ENCODE data around the gene POFUT1.
A peak's percentile ranks its signal among the peaks of the same experiment; 100 is the strongest.

The POFUT1 gene

GRCh38 chr20:32232326-32232886 is 24.7 kb downstream of the POFUT1 start:
- Histone ChIP-seq H3K9ac (ENCODE audit: low read depth, low read length) (no peak overlapping the region), H3K9me3 (ENCODE audit: control insufficient read depth, insufficient read depth, low read length) (no peaks in the 10 kb centered on the region), H3K36me3 (ENCODE audit: control insufficient read depth, insufficient read depth, low read length) (peaks cover 36% of the 10 kb centered on the region), H3K4me1 (ENCODE audit: control insufficient read depth, insufficient read depth, low read length) (no peaks in the 10 kb centered on the region), H3K4me3 (ENCODE audit: low read depth, low read length) (no peak overlapping the region), H3K27me3 (ENCODE audit: control insufficient read depth, insufficient read depth, low read length) (no peaks in the 10 kb centered on the region)

GRCh38 chr20:32233286-32233685 is 25.6 kb downstream of the POFUT1 start:
- Histone ChIP-seq H3K4me1 (ENCODE audit: control insufficient read depth, insufficient read depth, low read length) (no peaks in the 10 kb centered on the region), H3K4me3 (ENCODE audit: low read depth, low read length) (no peak overlapping the region), H3K27me3 (ENCODE audit: control insufficient read depth, insufficient read depth, low read length) (no peaks in the 10 kb centered on the region), H3K9ac (ENCODE audit: low read depth, low read length) (no peak overlapping the region), H3K9me3 (ENCODE audit: control insufficient read depth, insufficient read depth, low read length) (no peaks in the 10 kb centered on the region), H3K36me3 (ENCODE audit: control insufficient read depth, insufficient read depth, low read length) (peaks cover 32% of the 10 kb centered on the region)

- H3K9ac ChIP-seq (ENCODE audit: low read depth, low read length): no peak overlapping the region
- no peaks in the 10 kb centered on the region for H3K27me3 ChIP-seq (ENCODE audit: control insufficient read depth, insufficient read depth, low read length)
- H3K4me1 ChIP-seq (ENCODE audit: control insufficient read depth, insufficient read depth, low read length): peaks cover 4% of the 10 kb centered on the region
- H3K9me3 ChIP-seq (ENCODE audit: control insufficient read depth, insufficient read depth, low read length): no peaks in the 10 kb centered on the region
- H3K36me3 ChIP-seq (ENCODE audit: control insufficient read depth, insufficient read depth, low read length): peaks cover 29% of the 10 kb centered on the region
- no peak overlapping the region for H3K4me3 ChIP-seq (ENCODE audit: low read depth, low read length)
Observed at GRCh38 chr20:32234135-32234808, 26.6 kb downstream of the POFUT1 start.

DNA sequence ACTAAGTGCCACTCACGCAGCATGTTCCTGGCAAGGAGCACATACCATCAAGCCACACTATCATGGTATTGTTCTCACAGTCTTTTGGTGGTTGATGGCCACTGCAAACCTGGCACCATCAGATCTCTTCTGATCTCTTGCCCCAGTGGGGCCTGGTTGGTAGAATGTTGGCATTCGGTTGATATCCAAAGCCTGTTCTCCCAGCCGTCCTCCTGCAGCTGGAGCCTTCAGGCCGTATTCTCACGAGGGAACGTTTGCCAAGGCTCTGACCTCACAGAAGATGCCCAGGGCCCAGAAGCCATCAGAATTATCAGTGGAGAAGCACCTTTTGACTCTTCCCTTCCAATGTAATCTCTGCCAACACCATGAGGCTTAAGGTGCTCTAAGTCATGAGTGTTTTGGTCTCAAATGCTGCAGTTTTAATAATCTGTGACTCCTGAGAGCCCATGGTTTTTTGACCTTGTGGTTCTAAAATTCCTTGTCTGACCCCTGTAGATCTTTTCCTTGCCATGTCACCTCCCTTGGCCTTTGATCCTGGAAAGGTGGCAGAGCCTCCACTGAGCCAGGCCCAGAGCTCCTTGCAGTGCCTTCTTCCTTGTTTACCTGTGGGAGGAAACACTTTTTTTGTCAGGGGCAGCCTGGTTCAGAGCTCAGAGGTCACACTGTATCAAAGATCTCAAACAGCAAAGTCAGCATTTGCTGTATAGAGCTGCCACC is 27.8 kb downstream of the POFUT1 start:
- Histone ChIP-seq H3K36me3 (ENCODE audit: control insufficient read depth, insufficient read depth, low read length) (peaks cover 29% of the 10 kb centered on the region), H3K4me3 (ENCODE audit: low read depth, low read length) (no peak overlapping the region), H3K4me1 (ENCODE audit: control insufficient read depth, insufficient read depth, low read length) (peaks cover 11% of the 10 kb centered on the region), H3K9ac (ENCODE audit: low read depth, low read length) (no peak overlapping the region), H3K27me3 (ENCODE audit: control insufficient read depth, insufficient read depth, low read length) (no peaks in the 10 kb centered on the region), H3K9me3 (ENCODE audit: control insufficient read depth, insufficient read depth, low read length) (no peaks in the 10 kb centered on the region)

DNA sequence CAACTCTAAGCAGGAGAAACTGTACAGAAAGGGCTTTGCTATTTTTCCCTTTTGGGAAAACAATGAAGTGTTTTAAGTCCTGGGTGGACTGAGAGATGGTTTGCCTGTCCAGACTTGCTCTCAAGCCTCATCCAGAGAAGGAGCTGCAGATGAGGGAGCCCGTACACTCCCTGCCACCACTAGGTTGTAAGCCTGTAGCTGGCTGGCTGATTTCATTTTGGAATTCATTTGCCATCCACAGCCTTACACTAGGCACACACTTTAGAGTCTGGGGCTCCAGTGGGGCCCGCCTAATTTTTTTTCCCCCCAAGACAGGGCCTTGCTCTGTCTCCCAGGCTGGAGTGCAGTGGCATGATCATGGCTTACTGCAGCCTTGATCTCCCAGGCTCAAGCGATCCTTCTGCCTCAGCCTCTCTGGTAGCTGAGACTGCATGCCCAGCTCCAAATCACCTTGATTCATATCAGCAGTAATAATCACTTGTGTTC is 28.4 kb downstream of the POFUT1 start:
- peaks cover 25% of the 10 kb centered on the region for H3K36me3 ChIP-seq (ENCODE audit: control insufficient read depth, insufficient read depth, low read length)

GRCh38 chr20:32236819-32237218 is 29.1 kb downstream of the POFUT1 start:
- Histone ChIP-seq H3K9ac (ENCODE audit: low read depth, low read length) (no peak overlapping the region), H3K27me3 (ENCODE audit: control insufficient read depth, insufficient read depth, low read length) (no peaks in the 10 kb centered on the region), H3K4me1 (ENCODE audit: control insufficient read depth, insufficient read depth, low read length) (peaks cover 11% of the 10 kb centered on the region), H3K36me3 (ENCODE audit: control insufficient read depth, insufficient read depth, low read length) (peaks cover 24% of the 10 kb centered on the region), H3K9me3 (ENCODE audit: control insufficient read depth, insufficient read depth, low read length) (no peaks in the 10 kb centered on the region), H3K4me3 (ENCODE audit: low read depth, low read length) (no peak overlapping the region)

More for the DNA sequence above, 28.4 kb downstream of the POFUT1 start:
- Histone ChIP-seq H3K27me3 (ENCODE audit: control insufficient read depth, insufficient read depth, low read length) (no peaks in the 10 kb centered on the region), H3K4me3 (ENCODE audit: low read depth, low read length) (no peak overlapping the region), H3K9me3 (ENCODE audit: control insufficient read depth, insufficient read depth, low read length) (no peaks in the 10 kb centered on the region), H3K9ac (ENCODE audit: low read depth, low read length) (no peak overlapping the region), H3K4me1 (ENCODE audit: control insufficient read depth, insufficient read depth, low read length) (peaks cover 11% of the 10 kb centered on the region)

- no peak overlapping the region for H3K4me3 ChIP-seq (ENCODE audit: low read depth, low read length)
- no peaks in the 10 kb centered on the region for H3K27me3 ChIP-seq (ENCODE audit: control insufficient read depth, insufficient read depth, low read length)
- peaks cover 24% of the 10 kb centered on the region for H3K36me3 ChIP-seq (ENCODE audit: control insufficient read depth, insufficient read depth, low read length)
- H3K9ac ChIP-seq (ENCODE audit: low read depth, low read length): no peak overlapping the region
- peaks cover 11% of the 10 kb centered on the region for H3K4me1 ChIP-seq (ENCODE audit: control insufficient read depth, insufficient read depth, low read length)
- no peaks in the 10 kb centered on the region for H3K9me3 ChIP-seq (ENCODE audit: control insufficient read depth, insufficient read depth, low read length)
Observed at GRCh38 chr20:32237419-32237818, 29.7 kb downstream of the POFUT1 start.

DNA sequence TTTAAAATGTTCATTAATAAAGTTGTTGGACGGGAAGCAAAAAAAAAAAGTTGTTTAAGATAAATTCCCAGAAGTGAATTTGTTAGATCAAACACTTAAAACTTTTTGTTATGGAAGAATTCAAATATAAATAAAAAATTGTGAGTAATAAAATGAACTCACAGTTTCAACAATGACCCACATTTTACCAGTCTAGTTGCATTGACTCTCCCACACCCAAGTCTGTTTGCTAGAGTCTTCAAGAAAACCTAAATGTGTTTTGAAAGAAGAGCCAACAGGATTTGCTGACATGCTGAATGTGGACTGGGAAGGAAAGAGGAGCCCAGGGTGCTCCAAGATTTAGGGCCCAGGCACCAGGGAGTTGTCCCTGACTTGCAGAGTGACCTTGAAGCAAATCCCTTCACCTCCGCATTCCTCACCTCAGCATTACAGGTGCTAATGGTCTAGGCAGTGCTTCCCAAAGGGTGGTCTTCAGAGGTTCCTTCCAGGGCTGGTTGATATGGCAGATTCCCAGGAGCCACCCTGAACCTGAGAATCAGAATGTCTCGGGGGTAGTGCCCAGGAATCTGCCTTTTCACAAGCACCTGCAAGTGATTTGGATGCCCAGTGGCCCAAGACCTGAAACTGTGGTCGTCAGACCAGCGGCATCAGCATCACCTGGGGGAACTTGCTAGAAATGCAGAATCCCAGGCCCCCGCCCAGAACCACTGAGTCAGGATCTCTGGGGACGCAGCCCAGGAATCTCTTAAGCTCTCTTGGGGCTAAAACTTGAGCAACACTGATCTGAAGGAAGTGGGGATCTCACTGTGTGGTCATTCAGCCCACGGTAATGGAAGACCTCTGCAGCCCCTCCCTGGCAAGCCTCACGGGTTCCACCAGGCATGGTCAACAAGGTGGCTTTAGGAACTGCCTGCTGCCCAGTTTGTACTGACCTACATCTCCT is 31.1 kb downstream of the POFUT1 start:
- Histone ChIP-seq H3K27me3 (ENCODE audit: control insufficient read depth, insufficient read depth, low read length) (no peaks in the 10 kb centered on the region), H3K9me3 (ENCODE audit: control insufficient read depth, insufficient read depth, low read length) (no peaks in the 10 kb centered on the region), H3K36me3 (ENCODE audit: control insufficient read depth, insufficient read depth, low read length) (peaks cover 13% of the 10 kb centered on the region), H3K4me1 (ENCODE audit: control insufficient read depth, insufficient read depth, low read length) (peaks cover 11% of the 10 kb centered on the region), H3K9ac (ENCODE audit: low read depth, low read length) (no peak overlapping the region), H3K4me3 (ENCODE audit: low read depth, low read length) (no peak overlapping the region)

GRCh38 chr20:32240205-32240604 is 32.5 kb downstream of the POFUT1 start:
- H3K4me1 ChIP-seq (ENCODE audit: control insufficient read depth, insufficient read depth, low read length): peaks cover 11% of the 10 kb centered on the region
- peak overlapping the region; percentile 16 for H3K9ac ChIP-seq (ENCODE audit: low read depth, low read length)
- no peak overlapping the region for H3K4me3 ChIP-seq (ENCODE audit: low read depth, low read length)
- H3K27me3 ChIP-seq (ENCODE audit: control insufficient read depth, insufficient read depth, low read length): no peaks in the 10 kb centered on the region
- no peaks in the 10 kb centered on the region for H3K9me3 ChIP-seq (ENCODE audit: control insufficient read depth, insufficient read depth, low read length)
- H3K36me3 ChIP-seq (ENCODE audit: control insufficient read depth, insufficient read depth, low read length): peaks cover 4% of the 10 kb centered on the region

DNA sequence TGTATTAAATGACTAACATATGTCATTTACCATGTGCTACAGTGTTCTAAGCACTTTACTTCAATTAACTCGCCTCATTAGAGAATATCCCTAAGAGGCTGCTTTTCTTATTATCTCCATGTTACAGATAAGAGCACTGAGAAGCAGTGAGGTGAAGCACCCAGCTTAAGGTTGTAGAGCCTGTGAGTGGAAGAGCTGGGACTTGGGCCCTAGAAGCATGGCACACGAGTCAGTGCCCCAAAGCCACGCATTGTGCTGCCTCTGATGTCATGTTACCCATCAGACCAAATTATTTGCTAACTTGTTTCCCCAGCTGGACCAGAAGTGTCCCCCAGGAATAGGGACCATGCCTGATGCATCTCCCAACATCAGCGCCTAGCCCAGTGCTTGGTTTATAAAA is 34.1 kb downstream of the POFUT1 start:
- H3K4me3 ChIP-seq (ENCODE audit: low read depth, low read length): no peak overlapping the region
- peaks cover 3% of the 10 kb centered on the region for H3K36me3 ChIP-seq (ENCODE audit: control insufficient read depth, insufficient read depth, low read length)
- H3K27me3 ChIP-seq (ENCODE audit: control insufficient read depth, insufficient read depth, low read length): no peaks in the 10 kb centered on the region
- peaks cover 11% of the 10 kb centered on the region for H3K4me1 ChIP-seq (ENCODE audit: control insufficient read depth, insufficient read depth, low read length)
- H3K9ac ChIP-seq (ENCODE audit: low read depth, low read length): no peak overlapping the region
- no peaks in the 10 kb centered on the region for H3K9me3 ChIP-seq (ENCODE audit: control insufficient read depth, insufficient read depth, low read length)

DNA sequence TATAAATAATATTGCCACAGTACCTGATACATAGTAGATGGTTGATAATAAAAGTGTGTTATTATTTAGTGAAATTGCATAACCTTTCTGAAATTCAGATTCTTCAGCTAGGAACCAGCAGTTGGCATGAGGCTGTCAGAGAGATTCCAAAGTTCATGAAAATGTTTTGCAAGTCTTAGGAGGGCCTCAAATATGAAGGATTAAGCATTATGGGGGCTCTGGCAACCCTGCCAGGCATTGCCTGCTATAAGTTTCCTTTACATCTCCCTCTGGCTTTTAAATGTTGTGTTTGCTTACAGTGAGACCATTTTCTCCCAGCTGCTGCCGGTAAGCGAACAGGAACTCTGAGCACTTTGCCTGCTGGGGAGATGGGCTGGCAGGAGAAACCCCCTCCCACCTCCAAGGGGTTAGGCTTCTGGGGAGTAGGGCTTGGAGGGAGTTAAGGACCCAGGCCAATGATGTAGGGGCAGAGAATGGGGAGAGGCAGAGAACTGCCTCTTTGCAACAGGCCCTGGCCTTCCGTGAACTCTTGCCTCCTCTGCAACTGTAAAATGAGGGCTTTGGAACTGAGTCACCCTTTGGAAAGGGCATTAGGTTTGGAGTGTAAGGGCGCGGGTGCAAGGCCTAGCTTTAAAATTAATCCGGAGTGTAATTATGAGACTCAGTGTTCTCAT is 36.6 kb downstream of the POFUT1 start:
- Histone ChIP-seq H3K4me1 (ENCODE audit: control insufficient read depth, insufficient read depth, low read length) (peaks cover 7% of the 10 kb centered on the region), H3K9me3 (ENCODE audit: control insufficient read depth, insufficient read depth, low read length) (no peaks in the 10 kb centered on the region), H3K36me3 (ENCODE audit: control insufficient read depth, insufficient read depth, low read length) (no peaks in the 10 kb centered on the region)

More for the DNA sequence above, 36.6 kb downstream of the POFUT1 start:
- H3K9ac ChIP-seq (ENCODE audit: low read depth, low read length): no peak overlapping the region
- no peaks in the 10 kb centered on the region for H3K27me3 ChIP-seq (ENCODE audit: control insufficient read depth, insufficient read depth, low read length)
- no peak overlapping the region for H3K4me3 ChIP-seq (ENCODE audit: low read depth, low read length)

Measured in iPS-15b (cell line).